NCI-H187 (cell line): ENCODE data around the gene JADE2.
"Not testable (repeated sequence)": the region's sequence is repeated elsewhere in the genome, so short reads cannot be mapped to it uniquely, and the experiment has no call there.

Experiments
- DNase-seq, 2 experiments: peaks; one replicate each; lab custom pipeline; 2025; lab: John Stamatoyannopoulos, UW

JADE2 gene

DNA sequence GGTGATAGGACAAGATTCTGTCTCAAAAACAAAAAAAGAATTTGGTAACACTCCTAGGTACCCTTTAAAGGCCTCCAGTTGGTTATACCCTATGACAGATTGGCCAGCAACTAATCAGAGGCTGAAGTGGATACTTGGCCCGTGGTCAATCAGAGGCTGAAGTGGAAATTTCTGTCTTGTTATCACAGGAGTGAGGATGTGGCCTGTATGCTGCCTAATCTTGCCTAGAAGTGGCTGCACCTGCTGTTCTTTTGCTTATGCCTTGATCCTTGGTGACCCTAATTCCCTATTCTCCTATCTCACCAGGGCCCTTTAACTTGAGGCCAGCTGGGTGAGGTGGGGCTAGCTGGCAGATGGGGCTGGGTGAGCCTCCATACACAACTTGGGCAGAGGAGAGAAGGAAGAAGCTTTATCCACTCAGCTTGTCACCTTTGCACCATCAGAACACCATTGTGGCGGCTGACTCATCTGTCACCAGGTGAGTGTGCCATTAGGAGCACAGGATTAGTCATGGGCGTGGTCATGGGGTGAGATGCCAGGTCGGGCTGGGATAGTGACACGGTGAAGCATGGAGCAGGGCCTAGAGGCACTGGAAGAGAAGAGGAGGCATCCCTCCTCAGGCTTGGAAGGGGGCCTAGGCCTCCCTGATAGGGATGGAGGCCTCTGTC, 65.7 kb downstream of the JADE2 start:
- DNase-seq, result peak in 1 of 2 experiments; percentile 27

GRCh38 chr5:134592141-134592746, 66.8 kb downstream of the JADE2 start:
- DNase-seq, result no peak

- DNase-seq, result no peak
Observed at GRCh38 chr5:134594336-134594735, 68.9 kb downstream of the JADE2 start.

DNA sequence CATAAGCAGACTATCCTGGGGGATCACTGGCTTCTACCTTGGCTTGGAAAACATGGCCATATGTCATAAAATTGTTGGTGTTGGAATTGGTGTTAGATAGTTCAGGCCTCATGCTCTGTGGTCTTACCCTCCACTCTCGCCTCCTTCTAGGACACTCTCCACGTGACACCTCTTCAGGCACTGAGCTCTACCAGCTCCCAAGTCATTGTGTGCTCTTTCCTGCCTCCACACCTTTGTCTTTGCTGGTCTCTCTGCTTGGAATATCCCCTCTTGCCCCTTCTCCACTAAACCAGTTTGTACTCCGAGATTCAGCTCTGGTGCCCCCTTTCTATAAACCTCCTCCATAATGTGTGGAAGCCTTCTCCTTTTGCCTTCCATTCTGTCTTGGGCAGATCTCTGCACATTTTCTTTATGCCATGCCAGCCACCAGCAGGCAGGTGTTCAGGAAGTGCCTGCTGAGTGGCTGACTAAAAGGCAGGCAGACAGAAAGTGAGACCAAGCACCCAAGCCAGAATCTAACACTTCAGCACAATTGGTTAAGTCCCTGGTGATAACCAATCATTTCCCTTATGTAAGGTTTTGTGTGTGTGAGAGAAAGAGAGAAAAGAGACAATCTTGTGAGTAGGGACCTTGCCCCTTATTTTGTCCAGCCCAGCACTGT, 69.5 kb downstream of the JADE2 start:
- no peak for DNase-seq

- DNase-seq, result no peak
Observed at GRCh38 chr5:134595458-134595838, 70.0 kb downstream of the JADE2 start.

DNA sequence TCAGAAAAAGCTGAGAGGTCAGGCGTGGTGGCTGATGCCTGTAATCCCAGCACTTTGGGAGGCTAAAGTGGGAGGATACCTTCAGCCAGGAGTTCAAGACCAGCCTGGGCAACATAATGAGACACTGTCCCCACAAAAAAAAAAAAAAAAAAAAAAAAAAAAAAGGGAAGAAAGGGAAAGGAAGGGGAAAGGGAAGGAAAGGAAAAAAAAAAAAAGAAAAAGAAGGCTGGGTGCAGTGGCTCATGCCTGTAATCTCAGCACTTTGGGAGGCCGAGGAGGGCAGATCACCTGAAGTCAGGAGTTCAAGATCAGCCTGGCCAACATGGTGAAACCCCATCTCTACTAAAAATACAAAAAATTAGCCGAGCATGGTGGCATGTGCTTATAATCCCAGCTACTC, 74.3 kb downstream of the JADE2 start:
- not testable (repeated sequence) for DNase-seq

- DNase-seq, result no peak
Observed at GRCh38 chr5:134600600-134600999, 75.1 kb downstream of the JADE2 start.

DNA sequence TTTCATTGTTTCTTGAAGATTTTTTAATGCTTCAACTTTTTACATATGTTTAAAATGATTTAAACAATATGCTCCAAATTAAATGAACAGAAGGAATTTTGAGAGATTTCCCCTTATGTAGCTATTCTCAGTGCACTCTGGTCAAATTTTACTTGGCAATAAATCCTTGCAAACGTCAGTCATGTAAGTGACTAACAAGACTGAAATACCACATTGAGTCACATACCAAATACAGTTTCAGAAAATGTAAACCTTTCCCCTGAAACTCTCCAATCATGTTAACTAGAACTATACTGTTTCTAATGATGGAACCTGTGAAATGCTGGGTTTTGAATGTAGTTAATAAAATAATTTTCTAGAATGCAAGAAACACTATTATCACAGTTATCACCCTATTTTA, 77.6 kb downstream of the JADE2 start:
- DNase-seq, result no peak

DNA sequence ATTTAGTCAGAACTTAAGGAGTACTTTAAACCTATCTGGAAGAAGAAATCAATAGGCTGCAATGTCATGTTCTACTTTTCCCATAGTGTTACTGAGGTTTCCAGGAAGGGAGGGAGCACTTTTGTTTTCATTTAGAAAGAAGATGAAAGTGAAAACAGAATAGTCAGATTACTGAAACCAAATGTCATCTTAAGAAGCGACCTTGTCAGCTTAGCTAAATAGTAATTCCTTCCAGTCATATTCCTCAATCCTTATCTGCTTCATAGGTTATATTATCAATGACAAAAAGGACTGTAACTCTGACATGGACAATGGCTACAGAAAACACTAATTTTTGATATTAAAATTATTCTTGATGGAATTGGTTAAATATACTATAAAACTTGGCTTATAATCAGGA, 79.4 kb downstream of the JADE2 start:
- no peak for DNase-seq

GRCh38 chr5:134606726-134607125, 81.3 kb downstream of the JADE2 start:
- no peak for DNase-seq

DNA sequence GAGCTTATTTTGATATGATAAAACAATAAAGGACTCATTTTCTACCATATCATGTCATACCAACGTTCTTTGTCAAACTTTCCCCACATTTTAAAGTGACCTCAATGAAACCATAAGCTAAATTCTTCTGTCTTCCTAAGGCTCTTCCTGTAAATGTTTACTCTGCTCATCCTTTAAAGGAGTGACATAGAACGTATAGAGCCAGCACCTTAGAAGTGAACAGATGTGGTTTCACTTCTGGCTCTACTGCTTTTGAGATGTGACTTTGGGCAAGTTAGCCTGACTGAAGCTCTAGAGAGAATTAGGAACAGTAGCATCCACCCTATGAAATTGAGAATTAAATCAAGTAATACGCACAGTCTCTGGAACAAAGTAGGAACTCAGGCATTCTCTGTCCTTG, 83.1 kb downstream of the JADE2 start:
- no peak for DNase-seq

DNA sequence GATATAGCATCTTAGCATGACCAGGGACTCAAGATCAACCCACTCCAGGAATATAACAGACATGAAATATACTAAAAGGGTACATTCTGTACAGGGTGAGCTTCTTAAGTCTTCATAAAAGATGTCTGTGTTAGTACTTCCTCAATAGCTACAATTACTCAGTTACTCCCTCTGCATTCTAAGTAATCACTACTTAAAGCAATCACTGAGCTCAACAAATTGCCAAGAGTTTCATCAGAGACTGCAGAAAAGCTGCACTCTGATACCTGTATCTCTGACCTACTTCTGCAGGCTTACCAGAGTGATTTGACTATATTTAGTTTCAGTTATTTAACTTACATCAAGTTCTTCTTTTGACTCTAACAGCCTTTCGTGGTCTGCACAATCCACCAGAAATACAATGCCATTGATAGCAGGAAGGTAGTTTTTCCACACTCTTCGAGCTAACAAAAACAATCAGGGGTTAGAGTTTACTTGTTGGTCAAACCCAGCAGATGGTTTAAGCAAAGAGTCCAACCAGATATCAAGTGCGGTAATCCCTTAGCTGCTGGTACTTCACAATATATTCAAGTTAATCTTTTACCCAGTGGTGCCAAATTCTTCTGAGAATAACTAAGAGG, 83.9 kb downstream of the JADE2 start:
- no peak for DNase-seq

DNA sequence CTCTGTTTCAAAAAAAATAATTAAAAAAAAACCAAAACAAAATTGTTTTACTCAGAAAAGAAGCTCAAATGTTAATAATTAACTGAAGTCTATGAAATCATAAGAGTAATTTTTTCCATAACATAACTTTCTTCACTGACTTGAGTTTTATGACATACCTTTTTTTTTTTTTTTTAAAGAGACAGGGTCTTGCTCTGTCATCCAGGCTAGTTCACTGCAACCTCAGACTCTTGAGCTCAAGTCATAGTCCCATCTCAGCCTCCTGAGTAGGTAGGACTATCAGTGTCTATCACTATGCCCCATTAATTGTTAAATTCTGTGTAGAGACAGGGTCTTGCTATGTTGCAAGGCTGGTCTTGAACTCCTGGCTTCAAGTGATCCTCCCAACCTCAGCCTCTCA, 85.3 kb downstream of the JADE2 start:
- DNase-seq, result no peak

- no peak for DNase-seq
Observed at GRCh38 chr5:134611515-134611914, 86.0 kb downstream of the JADE2 start.

- DNase-seq, result no peak
Observed at GRCh38 chr5:134614450-134615085, 89.1 kb downstream of the JADE2 start.

DNA sequence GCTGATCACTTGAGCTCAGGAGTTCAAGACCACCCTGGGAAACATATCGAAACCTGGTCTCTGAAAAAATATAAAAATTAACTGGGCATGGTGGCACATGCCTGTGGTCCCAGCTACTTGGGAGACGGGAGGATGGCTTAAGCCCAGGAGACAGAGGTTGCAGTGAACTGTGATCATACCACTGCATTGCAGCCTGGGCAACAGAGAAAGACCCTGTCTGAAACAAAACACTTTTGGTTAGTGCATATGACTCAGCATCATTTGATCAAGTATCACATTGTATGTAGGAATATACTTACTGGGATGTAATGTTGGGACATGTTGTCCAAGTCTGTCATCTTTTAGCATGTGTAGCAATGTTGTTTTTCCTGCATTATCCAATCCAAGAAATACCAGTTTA, 95.2 kb downstream of the JADE2 start:
- no peak for DNase-seq

DNA sequence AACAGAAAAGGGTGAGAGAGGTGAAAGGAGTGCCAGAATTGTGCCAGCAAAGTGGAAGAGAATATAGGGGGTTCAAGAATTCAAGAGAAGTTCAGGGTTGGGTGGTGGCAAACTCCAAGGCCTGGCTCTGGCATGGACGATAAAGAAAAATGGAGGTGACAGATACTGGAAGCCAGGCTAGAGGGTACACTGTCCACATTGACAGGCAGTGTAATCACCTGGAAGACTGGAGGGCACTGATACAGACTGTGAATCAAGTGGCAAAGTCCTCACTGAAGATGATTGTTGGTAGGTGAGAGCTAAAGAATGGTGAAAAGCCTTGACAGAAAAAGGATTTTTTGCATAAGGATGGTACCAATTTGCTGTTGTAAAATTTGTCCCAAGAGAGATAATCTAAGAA, 100.1 kb downstream of the JADE2 start:
- DNase-seq, result no peak

- no peak for DNase-seq
Observed at GRCh38 chr5:134626369-134627014, 101.0 kb downstream of the JADE2 start.
